Psoas muscle (tissue), 8 donors: ENCODE measurements around the gene CXCL13. TPM values are rescaled to one million over a fixed set of nuclear protein-coding genes. Genes with fewer than 3 reads are reported as not detected.

ENCODE experiments used
- ATAC-seq, 4 donors: fragments of 200-7000 bp; cut with Tn5 transposase; one replicate each; pipeline ENCODE4 v1.9.1; 2020; ENCODE audit warnings: moderate library complexity in 3 of 4, mild to moderate bottlenecking in 2 of 4
- DNase-seq, 2 donors: peaks; one replicate each; pipeline ENCODE4 v3.0.0-alpha.2; 2020
- H3K27ac ChIP-seq: fragments of 200-600 bp; one replicate; pipeline ENCODE4 v1.8.0; 2022
- H3K27me3 ChIP-seq, 3 donors: fragments of 200-600 bp in 1 of 3; one replicate each; pipeline versions ENCODE4 v1.6.1 to v1.8.0; 2013 to 2022; ENCODE audit warnings: low read length in 2 of 3, mild to moderate bottlenecking in 2 of 3, moderate library complexity in 1 of 3; ENCODE audit not compliant: insufficient read depth in 3 of 3
- H3K36me3 ChIP-seq, 2 donors: fragments of 200-600 bp in 1 of 2; one replicate each; pipeline versions ENCODE4 v1.6.1 to v1.8.0; 2013 to 2022; ENCODE audit warnings: low read depth in 1 of 2, mild to moderate bottlenecking in 1 of 2, moderate library complexity in 1 of 2; ENCODE audit not compliant: insufficient read depth in 1 of 2
- H3K4me1 ChIP-seq: fragments of 200-600 bp; one replicate; pipeline ENCODE4 v1.8.0; 2022
- H3K4me3 ChIP-seq: fragments of 200-600 bp; one replicate; pipeline ENCODE4 v1.8.0; 2022; ENCODE audit warnings: mild to moderate bottlenecking
- H3K9me3 ChIP-seq: fragments of 200-600 bp; one replicate; pipeline ENCODE4 v1.8.0; 2022
- WGBS, 3 donors: extraction: QIAGEN DNeasy Blood & Tissue Kit; methylation state at CpG; one replicate each; pipeline versions ENCODE4 v1.1.6 to v1.1.7; 2013; 5-methylcytosine and 5-hydroxymethylcytosine counted together
- intact Hi-C, 2 donors: fragments of 100-400 bp; cut with DNase I; formaldehyde crosslinking; loops; one replicate each; pipeline versions ENCODE4 v1.11.0 to v1.14.2; 2022
- polyA plus RNA-seq, 3 donors: library from polyadenylated mRNA; stranded (reverse); fragments of 200-250 nt; gene quantifications; one replicate each; pipeline ENCODE4 v1.2.3, GENCODE V29; 2013
- total RNA-seq, 4 donors: library from RNA; stranded (reverse); fragmentation: NEBNext Ultra II Directional in 2 of 4; extraction: Animal tissue kit (Norgen Biotek cat#: 25700) in 2 of 4; gene quantifications; one replicate each; pipeline versions ENCODE4 v1.2.1 to v1.2.4, GENCODE V29; 2021 to 2023
- TF ChIP-seq, protein P1 (sequence below): fragments of 200-600 bp; IDR thresholded peaks from one replicate; pipeline ENCODE4 v1.8.0; 2022; ENCODE audit warnings: antibody characterized with exemption
- donor health status: healthy with polysubstance abuse.
- donor health status: DM: no; HTN: no; CAD: no; lungs with moderate emphysema.
- donor health status: Bipolar disorder and iron deficiency.
- donor health status: healthy.
- donor health status: DM: yes; HTN: yes; CAD: no.
- donor health status: DM: no; HTN: no; CAD: no.
- donor health status: DM: no; HTN: no; CAD: no.
- donor health status: DM: yes; HTN: yes; CAD: no.

The CXCL13 gene
- total and polyA plus RNA-seq, 7 donors: 0.09 to 0.53 (median 0.15) TPM; not detected in 3

DNA sequence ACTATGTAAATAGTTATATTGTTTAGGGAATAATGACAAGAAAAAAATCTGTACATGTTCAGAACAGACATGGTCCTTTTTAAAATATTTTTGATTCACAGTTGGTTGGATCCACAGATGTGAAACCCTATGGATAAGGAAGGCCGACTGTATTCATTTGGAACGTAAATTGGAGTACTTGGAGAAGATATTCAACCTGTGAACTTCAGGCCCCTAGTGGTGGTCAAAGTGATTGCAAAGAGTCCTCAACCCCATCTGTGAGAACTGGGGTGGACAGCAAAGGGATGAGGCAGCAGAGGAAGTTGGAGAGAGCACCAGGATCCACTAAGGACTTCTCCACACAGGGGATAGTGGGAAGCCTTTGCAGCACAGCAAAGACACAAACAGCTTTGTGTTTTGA, 6.2 kb upstream of the CXCL13 start:
- Histone ChIP-seq H3K4me1 (no peaks in the 10 kb centered on the region), H3K27me3 (no peaks in the 10 kb centered on the region), H3K9me3 (no peaks in the 10 kb centered on the region), H3K4me3 (no peak overlapping the region), H3K27ac (no peak overlapping the region), H3K36me3 (no peaks in the 10 kb centered on the region)
- ATAC-seq (no peak), DNase-seq (no peak)
- intact Hi-C loops: loop anchor here in 1 of 2 donors (10.0 kb wide), 1 partner anchor 135 kb away; no protein-coding TSS in a partner anchor
- 38 to 51% (median 46%) methylated on average over 2 of the region's 2 CpGs for WGBS, 3 donors
- TF ChIP-seq, protein P1, sequence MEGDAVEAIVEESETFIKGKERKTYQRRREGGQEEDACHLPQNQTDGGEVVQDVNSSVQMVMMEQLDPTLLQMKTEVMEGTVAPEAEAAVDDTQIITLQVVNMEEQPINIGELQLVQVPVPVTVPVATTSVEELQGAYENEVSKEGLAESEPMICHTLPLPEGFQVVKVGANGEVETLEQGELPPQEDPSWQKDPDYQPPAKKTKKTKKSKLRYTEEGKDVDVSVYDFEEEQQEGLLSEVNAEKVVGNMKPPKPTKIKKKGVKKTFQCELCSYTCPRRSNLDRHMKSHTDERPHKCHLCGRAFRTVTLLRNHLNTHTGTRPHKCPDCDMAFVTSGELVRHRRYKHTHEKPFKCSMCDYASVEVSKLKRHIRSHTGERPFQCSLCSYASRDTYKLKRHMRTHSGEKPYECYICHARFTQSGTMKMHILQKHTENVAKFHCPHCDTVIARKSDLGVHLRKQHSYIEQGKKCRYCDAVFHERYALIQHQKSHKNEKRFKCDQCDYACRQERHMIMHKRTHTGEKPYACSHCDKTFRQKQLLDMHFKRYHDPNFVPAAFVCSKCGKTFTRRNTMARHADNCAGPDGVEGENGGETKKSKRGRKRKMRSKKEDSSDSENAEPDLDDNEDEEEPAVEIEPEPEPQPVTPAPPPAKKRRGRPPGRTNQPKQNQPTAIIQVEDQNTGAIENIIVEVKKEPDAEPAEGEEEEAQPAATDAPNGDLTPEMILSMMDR: peak; percentile 30

DNA sequence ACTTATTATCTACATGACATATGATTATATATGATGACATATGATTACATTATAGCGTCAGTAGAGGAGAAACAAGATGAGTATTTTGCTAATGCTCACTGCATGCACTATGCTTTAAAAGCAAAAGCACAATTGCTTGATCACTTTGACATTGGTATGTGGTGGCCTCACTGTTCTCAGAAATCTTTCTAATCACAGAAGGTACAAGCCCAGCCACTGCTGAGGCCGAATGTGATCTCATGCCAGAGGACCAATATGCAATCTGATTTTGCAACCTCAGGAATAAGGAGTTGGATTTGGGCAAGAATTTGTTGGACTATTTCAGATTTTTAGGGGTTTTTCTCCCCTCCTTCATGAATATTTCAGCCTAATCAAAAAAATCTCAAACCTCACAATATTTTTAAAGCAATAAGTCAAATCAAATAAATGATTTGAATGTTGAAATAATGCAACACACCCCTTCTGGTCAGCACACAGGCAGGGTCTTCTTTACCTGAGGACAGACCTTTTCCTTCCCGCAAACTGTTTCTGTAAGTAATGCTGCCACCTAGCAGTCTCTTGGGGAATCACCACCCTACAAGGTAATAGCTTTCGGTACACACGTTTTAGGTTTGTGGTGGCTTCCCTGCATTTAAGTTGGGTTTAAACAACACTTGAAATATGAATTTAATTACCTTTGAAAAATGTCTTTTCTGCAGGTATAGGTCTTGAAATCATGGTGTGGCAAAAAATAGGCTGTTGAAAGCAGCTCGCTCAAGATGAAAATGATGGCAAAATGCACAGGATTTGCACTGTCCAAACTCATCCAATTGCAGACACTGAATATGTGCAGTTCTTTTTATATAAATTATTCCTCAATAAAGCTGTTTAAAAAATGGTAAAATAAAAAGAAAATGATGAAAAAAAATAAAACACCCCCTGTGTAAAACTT, 4.8 kb upstream of the CXCL13 start:
- ATAC-seq: peak in 1 of 4 donors; percentile 66

DNA sequence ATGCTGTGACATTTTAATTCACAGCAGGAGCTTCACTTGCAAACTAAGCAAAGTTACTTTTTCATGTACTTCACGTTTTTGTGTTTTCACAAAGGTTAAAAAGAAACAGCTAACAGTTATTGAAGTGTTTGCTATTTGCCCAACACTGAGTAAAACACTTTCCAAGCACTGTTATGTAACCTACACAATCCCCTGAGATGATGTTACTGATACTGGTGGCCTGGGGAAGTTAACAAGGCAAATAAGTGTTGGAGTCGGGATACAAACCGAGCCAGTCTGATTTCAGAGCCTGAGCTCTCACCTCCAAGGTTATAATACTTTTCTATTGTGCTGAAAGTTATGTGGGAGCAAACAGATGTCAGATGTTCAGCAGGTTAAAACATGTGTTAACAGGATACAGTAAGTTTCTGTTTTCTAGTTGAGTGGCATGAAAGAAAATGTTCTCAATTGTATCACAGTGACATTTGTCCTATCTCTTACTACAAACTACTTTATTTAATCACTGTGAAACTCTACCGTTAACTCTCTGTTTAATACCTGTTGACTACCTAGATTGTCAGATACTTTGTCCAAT, 3.9 kb upstream of the CXCL13 start:
- no peak overlapping the region for H3K27ac ChIP-seq
- no peak overlapping the region for H3K4me3 ChIP-seq
- intact Hi-C loops: loop anchor here in 1 of 2 donors (5.0 kb wide), 1 partner anchor 214 kb away; no protein-coding TSS in a partner anchor
- ATAC-seq (no peak), DNase-seq (no peak)
- no peaks in the 10 kb centered on the region for H3K9me3 ChIP-seq
- H3K27me3 ChIP-seq: no peaks in the 10 kb centered on the region
- 55 to 61% (median 56%) methylated on average over 4 of the region's 4 CpGs for WGBS, 3 donors
- no peaks in the 10 kb centered on the region for H3K4me1 ChIP-seq
- H3K36me3 ChIP-seq: no peaks in the 10 kb centered on the region
- TF ChIP-seq, protein P1: no peak

More for the DNA sequence above, 4.8 kb upstream of the CXCL13 start:
- Histone ChIP-seq H3K27me3 (no peaks in the 10 kb centered on the region), H3K9me3 (no peaks in the 10 kb centered on the region), H3K36me3 (no peaks in the 10 kb centered on the region), H3K4me3 (no peak overlapping the region), H3K27ac (no peak overlapping the region), H3K4me1 (no peaks in the 10 kb centered on the region)
- intact Hi-C loops: loop anchor here (1.0 to 5.0 kb wide), 2 partner anchors 213 to 215 kb away; no protein-coding TSS in a partner anchor
- no peak for DNase-seq
- WGBS, 3 donors: 38 to 40% (median 39%) methylated on average over 6 of the region's 6 CpGs
- TF ChIP-seq, protein P1: peak; percentile 58

DNA sequence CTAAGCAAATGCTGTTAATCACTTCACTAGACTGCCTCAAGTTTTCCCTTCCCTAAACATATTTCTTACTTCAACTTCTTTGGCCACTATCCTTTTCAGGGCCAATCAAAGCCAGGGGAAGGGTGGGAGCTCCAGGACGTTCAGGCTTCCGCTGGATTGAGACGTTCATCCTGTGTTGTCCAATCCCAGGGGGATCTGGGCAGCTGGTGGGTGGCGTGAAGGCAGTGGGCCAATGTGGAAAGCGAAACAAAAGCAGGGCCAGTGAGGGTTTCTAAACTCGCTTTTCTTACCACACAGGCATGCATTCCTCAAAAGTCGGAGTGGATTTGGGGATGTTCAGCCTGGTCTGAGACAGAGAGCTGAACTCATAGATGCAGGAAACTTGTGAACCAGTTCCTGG, 7.6 kb downstream of the CXCL13 start:
- no peak overlapping the region for H3K4me3 ChIP-seq
- 25 to 36% (median 26%) methylated on average over 7 of the region's 7 CpGs for WGBS, 3 donors
- no peaks in the 10 kb centered on the region for H3K27me3 ChIP-seq
- H3K9me3 ChIP-seq: no peaks in the 10 kb centered on the region
- no peaks in the 10 kb centered on the region for H3K36me3 ChIP-seq
- intact Hi-C loops: no loop called here
- TF ChIP-seq, protein P1: no peak
- DNase-seq: no peak
- no peak for ATAC-seq
- no peak overlapping the region for H3K27ac ChIP-seq
- H3K4me1 ChIP-seq: no peaks in the 10 kb centered on the region
